Stimulated activated naive CD8-positive, alpha-beta T cell treated with anti-CD3 and anti-CD28 coated beads, Interleukin-15, amount 100 ng/mL, for 72 hours (primary cell): ENCODE data around the gene SH3RF3.
"Not testable (repeated sequence)": the region's sequence is repeated elsewhere in the genome, so short reads cannot be mapped to it uniquely, and the experiment has no call there.

ENCODE experiments used
- ATAC-seq: fragments of 150-1000 bp; cut with Tn5 transposase; 2 replicates; pipeline ENCODE4 v1.10.0; 2021; ENCODE audit warnings: mild to moderate bottlenecking, moderate library complexity
- DNase-seq, 2 donors: peaks; one replicate each; pipeline ENCODE4 v3.0.0; 2021 to 2022
- H3K27ac Mint-ChIP-seq, 2 donors: one replicate each; pipeline ENCODE4 v1.8.0; 2022; ENCODE audit warnings: mild to moderate bottlenecking in 2 of 2, mixed read lengths in 2 of 2, moderate library complexity in 2 of 2
- H3K27me3 Mint-ChIP-seq: one replicate; pipeline ENCODE4 v1.8.0; 2022; ENCODE audit warnings: mixed read lengths
- H3K4me1 Mint-ChIP-seq: one replicate; pipeline ENCODE4 v1.8.0; 2022; ENCODE audit warnings: mild to moderate bottlenecking, mixed read lengths
- H3K4me3 Mint-ChIP-seq, 2 donors: one replicate each; pipeline ENCODE4 v1.8.0; 2022; ENCODE audit warnings: mild to moderate bottlenecking in 2 of 2, mixed read lengths in 2 of 2, moderate library complexity in 1 of 2
- H3K9me3 Mint-ChIP-seq, 2 donors: one replicate each; pipeline ENCODE4 v1.8.0; 2022; ENCODE audit warnings: mixed read lengths in 2 of 2

Gene SH3RF3

GRCh38 chr2:109535217-109535946 lies 406.4 kb downstream of the SH3RF3 start:
- Mint-ChIP-seq H3K4me3 (no peak overlapping the region), H3K9me3 (no peaks in the 10 kb centered on the region), H3K4me1 (no peaks in the 10 kb centered on the region), H3K27me3 (peaks cover 8% of the 10 kb centered on the region), H3K27ac (no peak overlapping the region)
- DNase-seq (no peak), ATAC-seq (no peak)

- not testable (repeated sequence) for H3K9me3 Mint-ChIP-seq, H3K4me1 Mint-ChIP-seq, ATAC-seq, H3K27ac Mint-ChIP-seq, H3K4me3 Mint-ChIP-seq, DNase-seq
- peaks cover 17% of the 10 kb centered on the region for H3K27me3 Mint-ChIP-seq
Observed at GRCh38 chr2:109536556-109536955, 407.6 kb downstream of the SH3RF3 start.

- DNase-seq: no peak
- Mint-ChIP-seq H3K27ac (no peak overlapping the region), H3K9me3 (no peaks in the 10 kb centered on the region), H3K27me3 (peaks cover 22% of the 10 kb centered on the region), H3K4me1 (no peaks in the 10 kb centered on the region), H3K4me3 (no peak overlapping the region)
- ATAC-seq: no peak
Observed at GRCh38 chr2:109537565-109538222, 408.7 kb downstream of the SH3RF3 start.

GRCh38 chr2:109538546-109538945 lies 409.5 kb downstream of the SH3RF3 start:
- no peak overlapping the region for H3K4me3 Mint-ChIP-seq
- no peak for DNase-seq
- no peak for ATAC-seq
- H3K27ac Mint-ChIP-seq: no peak overlapping the region
- peaks cover 22% of the 10 kb centered on the region for H3K27me3 Mint-ChIP-seq
- no peaks in the 10 kb centered on the region for H3K4me1 Mint-ChIP-seq
- H3K9me3 Mint-ChIP-seq: no peaks in the 10 kb centered on the region

GRCh38 chr2:109542384-109542783 lies 413.4 kb downstream of the SH3RF3 start:
- no peak for DNase-seq
- Mint-ChIP-seq H3K4me3 (no peak overlapping the region), H3K4me1 (no peaks in the 10 kb centered on the region), H3K9me3 (no peaks in the 10 kb centered on the region), H3K27ac (no peak overlapping the region), H3K27me3 (peaks cover 22% of the 10 kb centered on the region)
- no peak for ATAC-seq

- ATAC-seq (peak; percentile 81), DNase-seq (peak; percentile 54 to 58)
- Mint-ChIP-seq H3K4me1 (no peaks in the 10 kb centered on the region), H3K27me3 (peaks cover 10% of the 10 kb centered on the region), H3K9me3 (no peaks in the 10 kb centered on the region), H3K4me3 (no peak overlapping the region), H3K27ac (no peak overlapping the region)
Observed at GRCh38 chr2:109545828-109546713, 417.1 kb downstream of the SH3RF3 start.

GRCh38 chr2:109547280-109547679 lies 418.3 kb downstream of the SH3RF3 start:
- Mint-ChIP-seq H3K4me3 (no peak overlapping the region), H3K9me3 (no peaks in the 10 kb centered on the region), H3K27me3 (no peaks in the 10 kb centered on the region), H3K4me1 (no peaks in the 10 kb centered on the region), H3K27ac (no peak overlapping the region)
- DNase-seq: no peak
- ATAC-seq: no peak

DNA sequence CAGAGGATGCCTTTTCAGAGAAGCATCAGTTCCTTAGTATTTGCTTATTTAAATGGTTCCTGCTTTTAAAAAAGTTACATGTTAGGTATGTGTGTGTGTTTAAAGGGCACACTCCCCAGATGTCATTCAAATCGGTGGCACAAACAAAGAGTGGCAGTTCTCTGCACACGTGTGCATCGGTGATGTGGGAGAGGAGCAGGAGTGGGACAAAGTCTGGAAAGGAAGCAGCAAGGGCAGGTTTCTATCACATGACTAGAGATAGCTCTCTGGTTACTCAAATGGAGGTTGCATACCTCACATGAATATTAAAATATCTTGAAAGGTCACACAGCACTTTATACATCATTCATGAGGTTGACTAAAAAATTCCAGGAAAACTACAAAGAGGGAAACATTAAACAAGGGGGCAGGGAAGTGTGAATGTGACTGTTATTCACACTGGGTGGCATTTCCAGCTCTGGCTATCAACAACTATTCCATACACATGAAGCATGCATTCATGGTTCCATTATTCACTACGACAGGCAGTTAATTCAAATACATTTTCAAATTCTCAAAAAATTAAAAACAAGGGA lies 420.1 kb downstream of the SH3RF3 start:
- Mint-ChIP-seq H3K4me1 (no peaks in the 10 kb centered on the region), H3K4me3 (no peak overlapping the region), H3K9me3 (no peaks in the 10 kb centered on the region), H3K27me3 (no peaks in the 10 kb centered on the region), H3K27ac (no peak overlapping the region)
- no peak for DNase-seq
- no peak for ATAC-seq
